Right ventricle myocardium inferior (tissue), 1 donor: Measurements from ENCODE around the gene SPPL3. TPM values are rescaled to one million over a fixed set of nuclear protein-coding genes. Genes with fewer than 3 reads are reported as not detected.

Experiments used
- ATAC-seq: fragments of 200-7000 bp; cut with Tn5 transposase; one replicate; pipeline ENCODE4 v1.9.1; 2020; ENCODE audit warnings: mild to moderate bottlenecking, moderate library complexity
- DNase-seq: peaks from one replicate; pipeline ENCODE4 v3.0.0; 2021; ENCODE audit errors: missing footprints
- intact Hi-C: fragments of 100-400 bp; cut with DNase I; formaldehyde crosslinking; loops from one replicate; pipeline ENCODE4 v1.11.0; 2022
- total RNA-seq: library from RNA; stranded (reverse); fragmentation: NEBNext Ultra II Directional; extraction: Animal tissue kit (Norgen Biotek cat#: 25700); gene quantifications from one replicate; pipeline ENCODE4 v1.2.1, GENCODE V29; 2021
- donor health status: DM: no; HTN: yes; CAD: no; lungs with severe emphysema.

SPPL3 gene
- total RNA-seq, 1 donor from 2014 or later = 30.4 TPM

DNA sequence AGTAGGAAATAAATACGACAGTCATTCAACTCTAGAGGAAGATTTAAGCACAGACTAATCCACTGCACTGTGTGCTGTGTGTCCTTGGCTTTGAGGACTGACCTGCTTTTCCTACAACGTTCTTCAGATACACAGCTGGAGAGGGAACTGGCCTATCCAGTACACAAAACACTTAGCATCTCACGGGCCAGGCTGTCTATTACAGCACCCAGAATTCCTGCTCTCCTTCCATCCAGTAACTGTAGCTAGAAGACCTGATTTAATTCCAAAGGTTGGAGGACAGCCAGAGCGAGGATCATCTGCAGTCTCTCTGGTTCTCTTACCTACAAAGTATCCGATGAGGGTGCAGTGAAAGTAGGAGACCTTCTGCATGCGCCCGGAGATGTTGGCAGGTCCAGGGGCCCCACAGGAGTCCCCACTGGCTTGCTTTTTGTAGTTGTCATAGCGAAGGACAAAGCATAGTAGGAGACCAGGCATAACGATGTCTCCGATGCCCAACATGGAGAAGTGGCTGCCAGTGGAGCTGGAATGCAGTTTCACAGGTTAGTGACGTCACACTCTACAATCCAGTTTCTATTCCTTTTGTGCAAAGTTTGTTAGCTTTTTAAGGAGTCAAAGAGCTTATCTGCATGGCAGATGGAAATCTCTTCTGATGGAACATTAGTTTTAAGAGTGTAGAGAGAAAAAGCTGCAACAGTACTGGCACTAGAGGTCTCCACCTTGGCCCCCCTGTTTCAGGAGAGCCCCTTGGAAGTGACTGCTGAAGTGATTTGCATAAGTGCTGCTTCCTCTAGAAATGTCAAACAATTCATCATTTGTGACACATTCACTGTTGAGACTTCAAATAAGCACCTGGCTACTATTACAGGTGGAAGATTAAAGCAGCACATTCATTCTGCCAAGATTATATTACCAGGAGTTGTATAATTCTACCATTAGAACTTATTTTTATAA, 136.8 kb downstream of the SPPL3 start:
- no peak for DNase-seq
- intact Hi-C loops = no loop called here
- ATAC-seq = no peak

DNA sequence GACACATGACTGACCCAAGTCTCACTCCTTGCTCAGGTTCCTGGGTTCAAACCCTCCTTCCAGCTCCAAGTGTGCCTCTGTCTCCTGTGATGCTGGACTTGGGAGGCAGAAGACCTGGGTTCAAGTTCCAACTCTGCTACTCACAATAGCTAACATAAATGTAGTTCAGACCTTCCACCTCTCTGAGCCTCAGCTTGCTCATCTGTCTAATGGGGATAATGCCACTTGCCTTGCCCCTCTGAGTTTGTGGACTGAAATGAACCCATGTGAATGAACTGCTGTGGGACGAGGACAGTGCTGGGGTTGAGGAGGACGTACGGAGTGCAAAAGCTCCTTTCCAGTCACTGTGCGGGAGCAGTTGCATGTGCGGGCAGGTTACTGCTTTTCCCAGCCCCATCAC, 137.6 kb downstream of the SPPL3 start:
- no peak for ATAC-seq
- no peak for DNase-seq
- intact Hi-C loops = no loop called here

DNA sequence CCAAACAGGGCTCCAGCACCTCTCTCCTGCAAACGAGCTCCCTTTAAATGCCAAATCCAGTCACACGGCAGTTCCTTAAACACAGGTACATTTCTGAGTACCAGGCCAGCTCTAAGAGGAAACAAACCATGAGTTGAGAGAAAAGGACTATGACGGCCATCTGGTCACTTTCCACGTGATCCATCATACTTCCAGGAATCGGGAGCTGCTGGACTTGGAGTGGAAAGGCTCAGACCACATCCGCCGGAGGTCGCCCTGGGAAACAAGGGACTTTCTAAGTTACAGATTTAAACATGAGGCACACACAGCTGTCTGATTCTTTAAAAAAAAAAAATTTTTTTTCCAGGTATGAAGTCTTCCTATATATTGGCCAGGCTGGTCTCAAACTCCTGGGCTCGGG, 139.3 kb downstream of the SPPL3 start:
- intact Hi-C loops = no loop called here
- ATAC-seq = no peak
- no peak for DNase-seq

DNA sequence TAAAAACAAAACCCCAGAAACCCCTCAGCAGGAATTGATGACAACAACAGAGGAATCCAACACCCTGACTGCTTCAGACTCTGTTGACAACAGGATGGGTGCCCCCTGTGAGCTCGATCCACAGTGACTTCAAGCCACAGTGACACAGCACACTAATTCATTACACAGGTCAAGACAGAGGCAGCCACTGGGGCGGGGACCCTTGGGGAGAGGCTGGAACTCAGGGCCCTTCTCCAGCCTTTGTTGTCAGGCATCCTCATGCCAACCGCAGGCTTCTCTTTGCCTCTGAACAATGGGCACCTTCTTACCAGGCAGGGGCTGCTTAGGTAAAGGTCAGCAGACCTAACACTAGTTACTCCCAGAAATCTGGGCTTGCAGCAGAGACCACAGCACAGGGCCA, 140.9 kb downstream of the SPPL3 start:
- no peak for DNase-seq

DNA sequence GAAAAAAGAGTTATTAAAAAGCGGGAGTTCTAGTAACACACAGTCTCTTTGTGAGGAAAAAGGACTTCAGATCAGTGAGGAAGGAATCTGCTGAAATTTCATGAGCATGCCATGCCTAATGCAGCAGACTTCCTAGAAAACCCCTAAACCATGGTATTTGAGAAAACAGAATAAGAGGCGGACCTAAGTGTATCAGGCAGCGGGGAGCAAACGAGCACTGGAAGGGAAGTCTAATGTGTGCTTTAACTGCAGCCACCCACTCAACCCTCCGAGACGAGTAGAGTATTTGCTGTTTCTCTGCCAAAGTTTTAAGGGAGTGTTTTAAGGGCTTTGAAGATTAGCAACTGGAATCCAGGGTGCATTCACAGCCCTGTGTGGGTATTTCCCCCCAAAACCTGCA, 142.1 kb downstream of the SPPL3 start:
- intact Hi-C loops = no loop called here
- DNase-seq (no peak), ATAC-seq (peak; percentile 21)

More for the DNA sequence above, 140.9 kb downstream of the SPPL3 start:
- ATAC-seq = no peak
- intact Hi-C loops = no loop called here

DNA sequence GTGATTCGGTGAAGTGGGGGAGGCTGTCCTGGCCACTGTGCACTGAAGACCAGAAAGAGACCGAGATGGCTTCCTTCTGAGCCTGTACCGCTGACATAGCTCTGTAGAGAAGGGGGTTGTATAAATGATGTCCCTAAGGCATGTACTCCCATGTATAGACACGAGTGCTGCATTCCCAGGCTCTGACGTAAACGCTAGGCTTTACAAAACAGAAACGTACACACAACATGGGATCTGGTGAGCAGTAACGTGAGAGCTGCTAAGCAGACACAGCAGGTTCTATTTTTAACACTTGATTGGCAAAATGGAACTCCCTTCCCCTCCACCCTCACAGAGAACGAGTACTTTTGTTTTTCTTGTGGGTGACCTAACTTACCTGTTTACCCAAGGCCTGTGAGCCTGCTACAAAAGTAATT, 142.6 kb downstream of the SPPL3 start:
- DNase-seq (no peak), ATAC-seq (peak; percentile 68)
- intact Hi-C loops = no loop called here

DNA sequence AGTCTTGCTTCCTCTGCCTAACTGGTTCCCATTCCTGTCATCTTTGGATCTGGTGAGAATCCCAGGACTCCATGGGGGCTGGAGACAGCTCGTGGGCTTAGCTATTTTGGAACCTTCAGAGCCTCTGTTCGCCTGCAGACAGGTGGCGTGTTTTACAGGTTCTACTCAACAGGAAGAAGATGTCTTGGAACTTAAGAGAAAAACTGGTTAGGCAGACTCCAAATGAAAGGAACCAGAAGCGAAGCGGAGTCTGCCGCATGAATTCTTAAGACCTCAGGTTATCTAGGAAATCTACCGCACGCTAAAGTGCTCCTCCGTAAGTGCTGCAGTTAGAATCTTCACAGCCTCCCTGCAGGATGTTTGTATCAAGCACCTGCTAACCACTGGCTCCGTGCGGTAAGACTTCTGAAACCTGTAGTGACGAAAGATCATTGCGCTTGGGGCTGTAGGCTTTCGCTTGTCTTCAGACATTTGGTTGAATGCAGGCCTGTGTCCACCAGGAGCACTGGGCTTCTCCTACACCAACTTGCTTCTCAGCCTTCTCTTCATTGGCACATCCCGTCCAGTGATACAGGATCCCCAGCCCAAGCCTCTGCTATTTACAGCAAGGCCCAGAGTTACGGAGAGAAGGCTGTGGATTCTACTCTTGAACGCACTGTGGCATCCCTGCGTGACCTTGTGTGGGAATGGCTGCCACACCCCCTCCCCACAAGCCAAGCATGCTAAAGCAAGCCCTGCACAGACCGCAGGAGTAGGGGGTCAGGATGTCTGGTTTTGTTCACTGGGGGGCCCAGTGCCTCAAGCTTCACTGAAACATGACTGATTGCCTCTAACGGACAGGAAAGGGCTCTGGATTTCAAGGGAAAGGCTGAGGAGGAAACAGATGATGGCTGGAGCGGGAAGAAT, 143.6 kb downstream of the SPPL3 start:
- ATAC-seq = peak; percentile 3
- intact Hi-C loops = no loop called here
- DNase-seq = no peak

DNA sequence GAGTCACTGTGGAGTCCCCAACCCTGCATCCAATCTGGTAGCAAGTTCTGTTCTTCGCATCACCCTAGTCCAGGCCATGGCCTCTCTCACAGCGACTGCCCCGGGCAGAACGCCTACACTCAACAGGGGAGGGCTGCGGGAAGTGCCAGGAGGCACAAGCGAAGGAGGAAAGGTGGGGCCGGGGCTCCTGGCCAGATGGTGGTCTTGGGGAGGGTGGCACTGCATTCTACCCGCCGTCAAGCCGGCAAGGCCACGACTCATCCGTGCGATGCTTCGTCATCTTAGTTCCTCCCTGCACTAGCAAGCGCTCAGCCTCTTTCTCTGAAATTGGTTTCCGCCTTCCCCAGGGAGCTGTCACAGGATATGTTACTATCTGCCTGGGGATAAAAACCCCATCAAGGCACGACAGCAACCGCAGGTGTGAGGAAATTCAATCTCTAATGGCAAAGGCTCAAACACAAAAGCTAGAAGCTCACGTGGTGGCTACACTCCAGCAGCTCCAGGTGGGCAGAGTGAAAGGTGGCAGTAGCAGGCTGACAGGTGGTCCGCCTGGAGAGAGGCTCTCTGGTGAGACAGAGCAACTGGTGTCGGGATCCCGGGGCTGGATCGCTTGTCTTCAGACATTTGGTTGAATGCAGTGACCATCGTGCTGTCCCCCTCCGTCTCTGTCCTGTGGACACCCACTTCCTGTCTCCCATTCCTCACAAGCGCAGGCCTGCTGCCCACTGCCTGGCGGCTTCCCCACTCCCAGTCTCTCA, 144.4 kb downstream of the SPPL3 start:
- intact Hi-C loops = loop anchor here (10.0 kb wide), 1 partner anchor 215 kb away; the partner anchor contains the start of gene HNF1A
- ATAC-seq (no peak), DNase-seq (no peak)

DNA sequence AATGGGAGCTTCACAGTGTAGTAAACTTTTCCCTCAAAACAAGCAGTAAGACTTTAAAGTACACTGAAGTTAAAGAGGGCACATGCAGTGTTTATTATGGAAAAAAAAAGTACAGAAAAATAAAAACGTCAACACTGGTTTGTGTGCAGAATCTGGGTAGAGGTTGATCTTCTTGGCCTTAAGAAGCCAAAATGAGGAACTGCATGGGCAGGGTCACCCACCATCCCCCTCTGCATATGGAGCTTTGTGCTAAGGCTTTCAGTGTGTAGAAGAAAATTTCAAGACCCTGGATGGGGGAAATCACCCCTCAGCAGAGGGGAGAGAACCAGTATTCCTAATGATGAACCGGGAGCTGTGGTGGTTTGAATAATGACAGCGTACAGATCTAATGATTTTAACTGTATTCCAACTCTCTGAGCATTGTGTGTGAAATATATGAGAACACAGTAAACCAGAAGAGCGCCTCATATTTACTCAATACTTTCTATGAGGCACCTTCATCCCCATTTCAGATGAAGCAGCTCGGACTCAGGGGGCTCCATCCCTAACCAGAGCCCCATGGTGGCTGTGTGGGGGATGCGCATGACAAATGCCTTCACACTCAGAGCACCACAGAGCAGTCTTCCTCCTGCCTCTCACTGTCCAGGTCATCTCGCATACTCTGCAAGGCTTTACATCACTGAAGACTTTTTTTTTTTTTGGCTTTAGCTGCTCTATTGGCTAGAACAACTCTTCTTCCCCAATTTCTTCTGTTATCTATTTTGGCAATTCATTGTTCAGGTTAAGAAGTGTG, 145.2 kb downstream of the SPPL3 start:
- DNase-seq (no peak), ATAC-seq (no peak)
- intact Hi-C loops = loop anchor here (10.0 kb wide), 1 partner anchor 216 kb away; the partner anchor contains the start of gene HNF1A

DNA sequence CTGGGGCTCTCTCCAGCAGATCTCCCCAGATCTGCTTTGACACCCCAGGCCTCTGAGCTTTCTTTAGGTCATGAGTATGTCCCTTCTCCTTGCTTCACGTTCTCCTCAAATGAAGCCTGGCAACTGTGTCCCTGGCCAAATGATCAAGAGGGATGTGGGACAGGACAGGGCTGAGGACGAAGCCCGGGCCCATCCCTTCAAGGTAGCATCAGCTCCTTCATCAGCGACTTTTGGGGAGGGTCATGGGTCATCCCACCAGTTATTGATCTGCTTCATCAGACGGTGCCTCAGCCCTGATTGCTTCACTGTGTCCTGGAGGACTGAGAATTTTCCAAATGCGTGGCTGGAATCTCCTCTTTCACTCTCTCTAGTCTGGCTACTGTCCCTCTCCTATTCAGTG, 146.2 kb downstream of the SPPL3 start:
- DNase-seq = no peak
- intact Hi-C loops = loop anchor here (10.0 kb wide), 1 partner anchor 217 kb away; the partner anchor contains the start of gene HNF1A
- ATAC-seq = no peak

DNA sequence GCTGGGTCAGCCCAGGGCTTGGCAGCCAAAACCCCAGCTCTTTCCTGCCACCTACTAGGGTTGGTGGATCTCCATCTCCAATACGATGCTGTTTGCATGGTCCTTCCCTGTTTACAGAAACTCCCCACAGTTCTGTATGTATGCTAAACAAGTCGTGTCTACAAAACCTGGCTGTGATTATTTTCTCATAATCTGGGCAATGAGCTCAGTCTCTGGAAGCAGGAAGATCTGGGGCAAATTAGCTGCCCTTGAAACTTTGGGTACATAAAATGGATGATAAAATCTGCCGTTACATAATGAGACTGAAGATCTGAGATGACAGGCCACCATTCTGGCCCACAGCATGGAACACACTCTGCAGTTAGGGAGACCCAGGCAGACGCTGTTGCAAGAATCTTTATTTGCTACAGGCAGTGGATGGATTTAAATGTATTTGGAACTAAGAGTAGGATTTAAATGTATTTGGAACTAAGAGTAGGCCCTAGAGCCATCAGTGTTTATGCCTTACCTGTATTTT, 146.9 kb downstream of the SPPL3 start:
- ATAC-seq (no peak), DNase-seq (no peak)
- intact Hi-C loops = loop anchor here (10.0 kb wide), 1 partner anchor 218 kb away; the partner anchor contains the start of gene HNF1A

DNA sequence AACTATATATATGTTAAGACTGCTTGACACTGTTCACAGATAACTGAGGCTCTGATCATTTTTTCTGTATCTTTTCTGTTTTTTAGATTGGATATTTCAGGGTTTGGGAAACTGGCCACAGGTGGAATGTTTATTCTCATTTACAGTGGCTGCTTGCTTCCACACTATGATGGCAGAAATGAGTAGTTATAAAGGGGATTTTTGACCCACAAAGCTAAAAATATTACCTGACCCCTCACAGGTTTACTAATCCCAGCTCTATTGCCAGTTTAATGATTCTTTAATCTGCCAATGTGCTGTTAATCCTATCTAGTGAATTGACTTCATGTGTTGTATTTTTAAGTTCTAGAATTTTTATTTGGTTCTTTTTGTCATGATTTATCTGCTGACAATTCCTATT, 148.9 kb downstream of the SPPL3 start:
- ATAC-seq = no peak
- intact Hi-C loops = loop anchor here (10.0 kb wide), 1 partner anchor 220 kb away; the partner anchor contains the start of gene HNF1A

DNA sequence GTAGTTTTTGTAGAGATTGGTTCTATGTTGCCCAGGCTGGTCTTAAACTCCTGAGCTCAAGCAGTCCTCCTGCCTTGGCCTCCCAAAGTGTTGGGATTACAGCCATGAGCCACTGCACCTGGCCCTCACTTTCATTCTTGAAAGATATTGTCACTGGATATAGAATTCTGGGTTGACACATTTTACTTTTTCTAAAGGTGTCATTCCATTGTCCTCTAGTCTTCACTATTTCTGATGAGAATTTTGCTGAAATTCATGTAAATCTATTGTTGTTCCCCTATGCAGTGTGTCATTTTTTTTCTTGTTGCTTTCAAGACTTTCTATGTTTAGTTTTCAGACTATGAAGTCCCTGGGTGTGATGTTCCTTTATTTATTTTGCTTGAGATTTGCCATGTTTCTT, 149.4 kb downstream of the SPPL3 start:
- ATAC-seq (no peak), DNase-seq (no peak)
- intact Hi-C loops = loop anchor here (10.0 kb wide), 1 partner anchor 220 kb away; the partner anchor contains the start of gene HNF1A

More for the DNA sequence above, 148.9 kb downstream of the SPPL3 start:
- DNase-seq = no peak

DNA sequence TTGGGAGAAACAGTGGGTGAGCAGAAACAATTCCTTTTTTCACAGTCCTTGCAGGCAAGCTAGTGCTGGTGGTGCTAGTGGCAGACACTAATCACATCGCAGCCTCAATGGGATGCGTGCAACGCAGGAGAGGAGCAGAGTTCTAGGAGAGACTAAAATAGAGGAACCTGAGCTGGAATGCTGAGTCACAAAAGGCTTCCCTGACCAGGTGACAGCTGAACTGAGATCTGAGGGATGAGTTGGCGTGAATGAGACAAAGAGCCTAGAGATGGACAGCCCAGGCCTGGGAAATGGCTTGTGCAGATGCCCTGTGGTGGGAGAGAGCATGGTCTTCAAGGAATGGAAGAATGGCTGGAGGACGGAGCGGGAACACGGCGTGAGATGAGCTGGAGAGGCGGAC, 152.8 kb downstream of the SPPL3 start:
- ATAC-seq (no peak), DNase-seq (no peak)
- intact Hi-C loops = loop anchor here (10.0 kb wide), 1 partner anchor 223 kb away; the partner anchor contains the start of gene HNF1A

DNA sequence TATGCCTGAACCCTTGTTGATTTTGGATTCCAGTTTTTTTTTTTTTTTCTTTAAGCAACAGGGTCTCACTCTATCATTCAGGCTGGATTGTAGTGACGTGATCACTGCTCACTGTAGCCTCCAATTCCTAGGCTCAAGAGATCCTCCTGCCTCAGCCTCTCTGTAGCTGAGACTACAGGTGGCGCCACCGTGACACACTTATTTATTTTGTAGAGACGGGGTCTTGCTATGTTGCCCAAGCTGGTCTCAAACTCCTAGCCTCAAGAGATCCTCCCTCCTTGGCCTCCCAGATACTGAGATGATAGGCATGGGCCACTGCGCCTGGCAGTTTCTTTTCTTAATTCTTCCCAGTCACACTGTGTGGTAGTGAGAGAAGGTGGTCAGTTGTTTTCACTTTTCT, 153.4 kb downstream of the SPPL3 start:
- no peak for ATAC-seq
- DNase-seq = no peak
- intact Hi-C loops = loop anchor here (10.0 kb wide), 1 partner anchor 224 kb away; the partner anchor contains the start of gene HNF1A

DNA sequence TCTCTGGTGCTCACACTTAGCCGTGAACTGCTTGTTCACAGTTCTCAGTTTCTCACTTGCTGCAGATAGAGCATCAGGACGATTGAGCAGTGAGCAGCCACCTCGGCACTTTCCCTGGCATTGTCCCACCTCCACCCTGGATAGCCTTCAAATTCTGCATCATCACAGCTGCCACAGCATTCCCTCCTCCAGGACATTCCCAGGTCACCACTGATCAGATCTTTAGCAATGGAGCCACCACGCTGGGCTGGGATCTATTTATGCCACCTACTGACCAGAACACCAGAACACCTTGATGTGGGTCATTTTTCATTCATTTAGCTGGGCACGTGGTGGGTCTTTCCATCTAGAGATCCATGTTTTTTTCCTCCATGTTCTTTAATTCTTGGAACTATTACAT, 154.9 kb downstream of the SPPL3 start:
- ATAC-seq = no peak
- intact Hi-C loops = no loop called here
- DNase-seq = no peak

DNA sequence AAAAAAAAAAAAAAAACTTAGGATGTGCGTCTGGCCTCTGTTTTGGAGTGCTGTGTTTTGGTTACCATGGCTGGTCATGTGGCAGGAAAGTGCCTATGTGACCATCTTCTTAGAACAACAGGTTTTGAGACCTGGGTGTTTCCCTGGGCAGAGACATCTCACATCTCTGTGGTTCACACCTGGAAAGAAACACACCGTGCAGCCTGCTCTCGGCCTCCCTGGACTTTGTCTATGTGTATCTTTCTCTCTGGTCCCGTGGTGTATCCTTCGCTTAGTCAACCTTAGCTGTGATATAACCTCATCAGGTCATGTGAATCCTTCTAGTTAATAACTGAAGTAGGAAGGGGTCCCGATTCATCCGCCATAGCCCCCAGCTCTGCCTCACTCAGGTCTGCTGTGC, 155.9 kb downstream of the SPPL3 start:
- DNase-seq (no peak), ATAC-seq (peak; percentile 48)
- intact Hi-C loops = no loop called here
